ENCODE results near the gene XRN1.

DNA sequence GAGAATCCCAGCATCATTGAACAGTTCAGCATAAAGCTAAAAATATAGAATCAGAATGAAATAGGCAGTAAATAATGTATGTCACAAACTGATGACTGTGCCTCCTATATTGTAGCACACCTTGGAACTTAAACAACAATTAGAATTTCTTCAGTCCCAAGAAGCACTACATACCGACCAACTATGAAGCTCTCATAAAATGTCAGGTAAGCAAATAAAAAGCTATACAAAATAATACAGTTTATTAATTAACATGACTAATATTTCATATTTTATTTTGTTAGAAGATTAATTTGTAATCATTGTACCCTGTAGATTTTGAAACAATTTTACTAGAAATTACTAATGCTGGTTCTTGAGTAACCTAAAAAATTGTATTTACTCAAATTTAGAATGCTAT lies 137.4 kb downstream of the XRN1 start:
- TF ChIP-seq, protein P1, sequence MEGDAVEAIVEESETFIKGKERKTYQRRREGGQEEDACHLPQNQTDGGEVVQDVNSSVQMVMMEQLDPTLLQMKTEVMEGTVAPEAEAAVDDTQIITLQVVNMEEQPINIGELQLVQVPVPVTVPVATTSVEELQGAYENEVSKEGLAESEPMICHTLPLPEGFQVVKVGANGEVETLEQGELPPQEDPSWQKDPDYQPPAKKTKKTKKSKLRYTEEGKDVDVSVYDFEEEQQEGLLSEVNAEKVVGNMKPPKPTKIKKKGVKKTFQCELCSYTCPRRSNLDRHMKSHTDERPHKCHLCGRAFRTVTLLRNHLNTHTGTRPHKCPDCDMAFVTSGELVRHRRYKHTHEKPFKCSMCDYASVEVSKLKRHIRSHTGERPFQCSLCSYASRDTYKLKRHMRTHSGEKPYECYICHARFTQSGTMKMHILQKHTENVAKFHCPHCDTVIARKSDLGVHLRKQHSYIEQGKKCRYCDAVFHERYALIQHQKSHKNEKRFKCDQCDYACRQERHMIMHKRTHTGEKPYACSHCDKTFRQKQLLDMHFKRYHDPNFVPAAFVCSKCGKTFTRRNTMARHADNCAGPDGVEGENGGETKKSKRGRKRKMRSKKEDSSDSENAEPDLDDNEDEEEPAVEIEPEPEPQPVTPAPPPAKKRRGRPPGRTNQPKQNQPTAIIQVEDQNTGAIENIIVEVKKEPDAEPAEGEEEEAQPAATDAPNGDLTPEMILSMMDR (IDR thresholded peaks at IDR 0.05): no peak
- TF ChIP-seq POLR2A (IDR thresholded peaks at IDR 0.05): no peak
